Right atrium auricular region (tissue), 2 donors: ENCODE data around the gene SEL1L2. TPM values are rescaled to one million over a fixed set of nuclear protein-coding genes. Genes with fewer than 3 reads are reported as not detected.

Experiments
- DNase-seq: peaks from one replicate; pipeline ENCODE4 v3.0.0-alpha.2; 2019; ENCODE audit warnings: low spot score
- H3K27ac ChIP-seq, 2 donors: fragments of 200-600 bp; sonication (generic); 1 replicate in 1 of 2; 2 replicates in 1 of 2; pipeline ENCODE4 v1.5.1; 2016 to 2019
- H3K27me3 ChIP-seq, 2 donors: fragments of 200-600 bp; sonication (generic); one replicate each; pipeline versions ENCODE4 v1.5.1 to v1.6.0; 2017 to 2019
- H3K36me3 ChIP-seq: fragments of 200-600 bp; sonication (generic); one replicate; pipeline ENCODE4 v1.5.1; 2016
- H3K4me1 ChIP-seq, 2 donors: fragments of 200-600 bp; sonication (generic); one replicate each; pipeline versions ENCODE4 v1.5.1 to v1.6.0; 2017 to 2019
- H3K4me3 ChIP-seq, 2 donors: fragments of 200-600 bp; sonication (generic); 1 replicate in 1 of 2; 2 replicates in 1 of 2; pipeline ENCODE4 v1.5.1; 2017 to 2019; ENCODE audit warnings: mild to moderate bottlenecking in 1 of 2, moderate library complexity in 1 of 2
- H3K9me3 ChIP-seq, 2 donors: fragments of 200-600 bp; sonication (generic); one replicate each; pipeline ENCODE4 v1.5.1; 2019
- total RNA-seq, 2 donors: library from RNA; depleted of rRNA; stranded (reverse); fragments of >200 nt; gene quantifications; one replicate each; pipeline ENCODE4 v1.1.0, GENCODE V29; 2016
- TF ChIP-seq, protein P1 (sequence below), 2 donors: fragments of 200-600 bp; sonication (generic); IDR thresholded peaks; one replicate each; pipeline ENCODE4 v1.5.1; 2019; ENCODE audit warnings: antibody characterized with exemption in 2 of 2

SEL1L2 gene
- total RNA-seq, 2 donors from 2014 or later = not detected

DNA sequence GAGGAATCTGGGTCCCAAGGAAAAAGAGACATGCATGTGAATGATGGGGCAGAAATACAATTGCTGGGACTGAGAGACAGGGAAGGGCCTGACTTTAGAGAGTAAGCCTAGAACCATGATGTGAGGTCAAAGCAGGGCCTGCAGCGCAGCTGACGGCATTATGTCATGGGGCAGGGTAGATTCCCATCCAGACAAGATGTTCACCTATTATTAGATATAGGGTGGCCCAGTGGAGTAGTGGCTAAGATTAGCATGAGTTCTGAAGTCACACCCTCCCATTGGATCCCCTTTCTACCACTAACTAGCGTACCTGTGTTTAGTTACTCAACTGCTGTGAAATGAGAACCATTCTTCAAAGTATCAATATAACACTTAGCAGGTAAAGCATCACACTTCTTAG lies 166.0 kb downstream of the SEL1L2 start:
- Histone ChIP-seq H3K4me1 (no peaks in the 10 kb centered on the region), H3K36me3 (peaks cover 8% of the 10 kb centered on the region), H3K27ac (no peak overlapping the region), H3K4me3 (no peak overlapping the region), H3K9me3 (peaks cover 0 to 3% of the 10 kb centered on the region in 2 donors), H3K27me3 (no peaks in the 10 kb centered on the region)
- no peak for DNase-seq
- TF ChIP-seq, protein P1, sequence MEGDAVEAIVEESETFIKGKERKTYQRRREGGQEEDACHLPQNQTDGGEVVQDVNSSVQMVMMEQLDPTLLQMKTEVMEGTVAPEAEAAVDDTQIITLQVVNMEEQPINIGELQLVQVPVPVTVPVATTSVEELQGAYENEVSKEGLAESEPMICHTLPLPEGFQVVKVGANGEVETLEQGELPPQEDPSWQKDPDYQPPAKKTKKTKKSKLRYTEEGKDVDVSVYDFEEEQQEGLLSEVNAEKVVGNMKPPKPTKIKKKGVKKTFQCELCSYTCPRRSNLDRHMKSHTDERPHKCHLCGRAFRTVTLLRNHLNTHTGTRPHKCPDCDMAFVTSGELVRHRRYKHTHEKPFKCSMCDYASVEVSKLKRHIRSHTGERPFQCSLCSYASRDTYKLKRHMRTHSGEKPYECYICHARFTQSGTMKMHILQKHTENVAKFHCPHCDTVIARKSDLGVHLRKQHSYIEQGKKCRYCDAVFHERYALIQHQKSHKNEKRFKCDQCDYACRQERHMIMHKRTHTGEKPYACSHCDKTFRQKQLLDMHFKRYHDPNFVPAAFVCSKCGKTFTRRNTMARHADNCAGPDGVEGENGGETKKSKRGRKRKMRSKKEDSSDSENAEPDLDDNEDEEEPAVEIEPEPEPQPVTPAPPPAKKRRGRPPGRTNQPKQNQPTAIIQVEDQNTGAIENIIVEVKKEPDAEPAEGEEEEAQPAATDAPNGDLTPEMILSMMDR (IDR thresholded peaks at IDR 0.05) = no peak

DNA sequence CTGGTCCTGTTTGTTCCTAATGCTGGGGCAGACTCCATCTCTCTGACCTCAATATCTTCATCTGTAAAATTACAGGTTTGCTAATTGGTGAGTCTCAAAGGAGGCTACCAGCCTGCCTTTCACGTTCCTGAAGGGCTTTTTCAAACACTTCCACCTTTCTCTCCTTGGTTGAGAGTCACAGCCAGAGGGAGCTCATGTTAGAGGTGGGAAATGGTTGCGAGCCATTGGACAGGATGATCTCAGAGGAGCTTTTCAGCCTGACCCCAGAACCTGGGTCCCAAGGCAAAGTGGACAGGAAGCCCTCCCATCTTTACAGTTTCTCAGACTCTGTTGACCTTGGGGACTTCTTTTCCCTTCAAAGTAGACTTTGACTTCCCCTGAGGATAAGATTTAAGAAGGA lies 168.0 kb downstream of the SEL1L2 start:
- DNase-seq = no peak
- Histone ChIP-seq H3K27ac (no peak overlapping the region), H3K4me3 (no peak overlapping the region), H3K9me3 (peaks cover 0 to 3% of the 10 kb centered on the region in 2 donors), H3K27me3 (no peaks in the 10 kb centered on the region), H3K4me1 (no peaks in the 10 kb centered on the region), H3K36me3 (peaks cover 18% of the 10 kb centered on the region)
- TF ChIP-seq, protein P1 (IDR thresholded peaks at IDR 0.05) = no peak

DNA sequence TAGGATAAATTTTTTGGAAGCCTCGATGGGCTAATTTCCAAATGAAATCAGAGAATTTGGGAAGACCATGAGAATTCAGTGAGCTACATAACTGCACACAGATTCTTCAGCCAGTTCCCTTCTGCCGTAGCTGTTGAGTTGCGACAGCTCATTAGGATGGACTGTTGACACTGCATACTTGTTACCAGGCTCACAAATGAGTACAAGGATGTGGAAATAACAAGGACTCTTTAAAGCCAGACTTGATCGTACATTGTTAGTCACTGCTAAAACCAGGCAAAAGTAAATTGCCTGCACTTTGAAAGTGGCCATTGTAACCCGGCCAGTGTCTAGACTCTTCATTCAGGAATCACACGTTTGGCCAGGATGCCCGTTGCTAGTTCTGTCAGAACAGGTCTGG lies 168.5 kb downstream of the SEL1L2 start:
- H3K4me3 ChIP-seq = no peak overlapping the region
- peaks cover 0 to 3% of the 10 kb centered on the region in 2 donors for H3K9me3 ChIP-seq
- no peaks in the 10 kb centered on the region for H3K4me1 ChIP-seq
- H3K36me3 ChIP-seq = peaks cover 23% of the 10 kb centered on the region
- no peak for DNase-seq
- TF ChIP-seq, protein P1 (IDR thresholded peaks at IDR 0.05) = no peak
- H3K27me3 ChIP-seq = no peaks in the 10 kb centered on the region
- no peak overlapping the region for H3K27ac ChIP-seq

DNA sequence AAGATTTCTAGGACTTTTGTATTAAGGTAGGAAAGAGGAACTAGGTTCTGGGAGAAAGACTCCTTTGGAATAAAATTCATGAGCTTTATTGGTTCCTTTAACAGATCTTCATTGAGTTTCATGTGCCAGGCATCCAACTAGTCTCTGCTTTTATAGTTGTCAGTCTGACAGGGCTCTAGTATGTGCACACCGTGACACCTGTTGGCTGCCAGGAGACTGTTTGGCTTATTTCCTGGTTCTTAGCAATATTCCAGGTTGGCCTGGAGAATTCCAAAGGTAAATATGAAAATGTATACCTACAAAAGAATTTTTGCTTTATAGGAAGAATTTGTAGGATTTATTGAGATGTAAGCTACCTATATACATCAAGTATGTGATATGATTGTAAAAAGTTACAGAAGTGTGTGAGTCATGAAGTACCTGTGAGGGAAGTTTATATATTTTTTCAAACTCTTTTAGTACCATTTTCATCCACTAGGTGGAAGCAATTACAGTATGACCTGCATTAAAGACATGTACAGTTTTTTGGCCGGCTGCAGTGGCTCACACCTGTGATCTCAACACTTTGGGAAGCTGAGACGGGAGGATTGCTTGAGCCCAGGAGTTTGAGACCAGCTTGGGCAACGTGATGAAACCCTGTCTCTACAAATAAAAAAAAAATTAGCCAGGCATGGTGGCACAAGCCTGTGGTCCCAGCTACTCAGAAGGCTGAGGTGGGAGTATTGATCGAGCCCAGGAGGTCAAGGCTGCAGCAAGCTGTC lies 170.3 kb downstream of the SEL1L2 start:
- Histone ChIP-seq H3K4me3 (no peak overlapping the region), H3K4me1 (no peaks in the 10 kb centered on the region), H3K9me3 (peaks cover 0 to 3% of the 10 kb centered on the region in 2 donors), H3K27ac (no peak overlapping the region), H3K36me3 (peaks cover 38% of the 10 kb centered on the region), H3K27me3 (no peaks in the 10 kb centered on the region)
- DNase-seq = no peak
- TF ChIP-seq, protein P1 (IDR thresholded peaks at IDR 0.05) = peak; percentile 66 to 78

DNA sequence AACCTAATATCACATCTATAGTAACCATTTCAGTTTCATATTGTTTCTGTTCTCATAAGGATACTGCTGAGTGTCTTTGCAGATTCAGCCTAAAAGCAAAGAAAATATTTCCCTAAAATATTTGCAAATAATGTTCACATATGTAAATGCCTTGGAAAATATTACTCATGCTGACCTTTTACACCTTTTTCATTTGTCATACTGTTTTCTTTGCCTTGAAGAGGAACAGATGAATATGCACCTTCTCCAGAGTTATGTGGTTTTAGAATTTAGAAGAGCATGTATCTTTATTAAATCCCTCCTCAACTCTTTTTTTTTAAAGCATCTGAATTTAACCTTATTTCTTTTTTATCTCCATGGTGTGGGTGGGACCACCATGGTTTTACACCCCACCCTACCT lies 173.1 kb downstream of the SEL1L2 start:
- DNase-seq = no peak
- TF ChIP-seq, protein P1 (IDR thresholded peaks at IDR 0.05) = no peak
- Histone ChIP-seq H3K27ac (no peak overlapping the region), H3K9me3 (peaks cover 0 to 3% of the 10 kb centered on the region in 2 donors), H3K4me1 (no peaks in the 10 kb centered on the region), H3K36me3 (peaks cover 63% of the 10 kb centered on the region), H3K4me3 (no peak overlapping the region), H3K27me3 (no peaks in the 10 kb centered on the region)

DNA sequence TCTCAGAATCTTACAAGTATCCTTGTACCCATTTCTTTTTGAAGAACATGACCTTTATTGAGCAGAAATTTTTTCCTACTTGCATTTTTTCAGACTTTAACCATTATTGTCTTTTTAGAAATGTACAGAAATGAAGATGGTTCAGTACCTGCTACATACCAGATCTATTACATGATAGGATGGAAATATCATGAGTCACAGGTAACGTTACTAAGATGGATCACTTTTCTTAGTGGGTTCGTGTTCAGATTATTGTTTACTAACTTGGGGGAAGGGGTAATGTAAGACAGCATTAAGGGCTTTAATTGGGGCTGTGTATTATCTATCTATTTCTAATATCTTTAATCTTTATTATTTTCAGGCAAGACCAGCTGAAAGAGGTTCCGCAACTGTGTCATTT lies 173.7 kb downstream of the SEL1L2 start:
- TF ChIP-seq, protein P1 (IDR thresholded peaks at IDR 0.05) = no peak
- Histone ChIP-seq H3K4me3 (no peak overlapping the region), H3K36me3 (peaks cover 68% of the 10 kb centered on the region), H3K27me3 (no peaks in the 10 kb centered on the region), H3K9me3 (no peaks in the 10 kb centered on the region), H3K27ac (no peak overlapping the region), H3K4me1 (no peaks in the 10 kb centered on the region)
- no peak for DNase-seq
